Measurements from ENCODE around the gene LRMDA.

LRMDA gene

GRCh38 chr10:76353237-76353851 is 921.9 kb downstream of the LRMDA start:
- H4K20me1 ChIP-seq (ENCODE audit: insufficient read depth, low read length, poor library complexity, severe bottlenecking) = no peaks in the 10 kb centered on the region
- H3K9me3 ChIP-seq (ENCODE audit: insufficient read depth, low read depth, low read length) = no peaks in the 10 kb centered on the region
- no peaks in the 10 kb centered on the region for H3F3A ChIP-seq (ENCODE audit: low read depth)
- no peak overlapping the region for H3K9ac ChIP-seq (ENCODE audit: low read depth, low read length, poor library complexity, severe bottlenecking)
- no peak overlapping the region for H2AFZ ChIP-seq (ENCODE audit: low read length)
- H3K9me2 ChIP-seq (replicated peaks; ENCODE audit: low read depth, low read length) = no peaks in the 10 kb centered on the region
- H3K4me3 ChIP-seq (ENCODE audit: low read length, poor library complexity, severe bottlenecking) = no peak overlapping the region
- no peak overlapping the region for H3K4me2 ChIP-seq (ENCODE audit: low read depth, low read length, poor library complexity, severe bottlenecking)
- TF ChIP-seq EZH2phosphoT487 (IDR thresholded peaks at IDR 0.05; ENCODE audit: borderline replicate concordance) = no peak
- TF ChIP-seq CTCF (conservative IDR thresholded peaks at IDR 0.05; ENCODE audit: low read length) = no peak
- H3K79me2 ChIP-seq (ENCODE audit: insufficient read depth, low read length) = no peaks in the 10 kb centered on the region
- H3K4me1 ChIP-seq (ENCODE audit: insufficient read depth, low read length, poor library complexity, severe bottlenecking) = no peaks in the 10 kb centered on the region
- no peaks in the 10 kb centered on the region for H3K36me3 ChIP-seq (ENCODE audit: insufficient read depth, low read length)
- H3K27me3 ChIP-seq (ENCODE audit: insufficient read depth, low read length, poor library complexity, severe bottlenecking) = no peaks in the 10 kb centered on the region

- H4K20me1 ChIP-seq (ENCODE audit: insufficient read depth, low read length, poor library complexity, severe bottlenecking) = no peaks in the 10 kb centered on the region
- no peak overlapping the region for H3K4me3 ChIP-seq (ENCODE audit: low read length, poor library complexity, severe bottlenecking)
- H3K36me3 ChIP-seq (ENCODE audit: insufficient read depth, low read length) = no peaks in the 10 kb centered on the region
- TF ChIP-seq EZH2phosphoT487 (IDR thresholded peaks at IDR 0.05; ENCODE audit: borderline replicate concordance) = no peak
- TF ChIP-seq CTCF (conservative IDR thresholded peaks at IDR 0.05; ENCODE audit: low read length) = no peak
- no peaks in the 10 kb centered on the region for H3K79me2 ChIP-seq (ENCODE audit: insufficient read depth, low read length)
- H3F3A ChIP-seq (ENCODE audit: low read depth) = no peaks in the 10 kb centered on the region
- H3K9me3 ChIP-seq (ENCODE audit: insufficient read depth, low read depth, low read length) = no peaks in the 10 kb centered on the region
- no peak overlapping the region for H2AFZ ChIP-seq (ENCODE audit: low read length)
- H3K4me1 ChIP-seq (ENCODE audit: insufficient read depth, low read length, poor library complexity, severe bottlenecking) = no peaks in the 10 kb centered on the region
- no peaks in the 10 kb centered on the region for H3K9me2 ChIP-seq (replicated peaks; ENCODE audit: low read depth, low read length)
- H3K27me3 ChIP-seq (ENCODE audit: insufficient read depth, low read length, poor library complexity, severe bottlenecking) = no peaks in the 10 kb centered on the region
- H3K9ac ChIP-seq (ENCODE audit: low read depth, low read length, poor library complexity, severe bottlenecking) = no peak overlapping the region
- no peak overlapping the region for H3K4me2 ChIP-seq (ENCODE audit: low read depth, low read length, poor library complexity, severe bottlenecking)
Observed at GRCh38 chr10:76354212-76354738, 922.9 kb downstream of the LRMDA start.

- Histone ChIP-seq H3K4me1 (ENCODE audit: insufficient read depth, low read length, poor library complexity, severe bottlenecking) (no peaks in the 10 kb centered on the region), H3K9me3 (ENCODE audit: insufficient read depth, low read depth, low read length) (no peaks in the 10 kb centered on the region), H3K9me2 (replicated peaks; ENCODE audit: low read depth, low read length) (no peaks in the 10 kb centered on the region), H3K9ac (ENCODE audit: low read depth, low read length, poor library complexity, severe bottlenecking) (no peak overlapping the region), H3K79me2 (ENCODE audit: insufficient read depth, low read length) (no peaks in the 10 kb centered on the region), H3K4me3 (ENCODE audit: low read length, poor library complexity, severe bottlenecking) (no peak overlapping the region), H3K36me3 (ENCODE audit: insufficient read depth, low read length) (no peaks in the 10 kb centered on the region), H3K4me2 (ENCODE audit: low read depth, low read length, poor library complexity, severe bottlenecking) (no peak overlapping the region), H4K20me1 (ENCODE audit: insufficient read depth, low read length, poor library complexity, severe bottlenecking) (no peaks in the 10 kb centered on the region), H2AFZ (ENCODE audit: low read length) (no peak overlapping the region), H3F3A (ENCODE audit: low read depth) (no peaks in the 10 kb centered on the region), H3K27me3 (ENCODE audit: insufficient read depth, low read length, poor library complexity, severe bottlenecking) (no peaks in the 10 kb centered on the region)
- TF ChIP-seq CTCF (conservative IDR thresholded peaks at IDR 0.05; ENCODE audit: low read length) = no peak
- no peak for TF ChIP-seq EZH2phosphoT487 (IDR thresholded peaks at IDR 0.05; ENCODE audit: borderline replicate concordance)
Observed at GRCh38 chr10:76354921-76355320, 923.5 kb downstream of the LRMDA start.

All from Loucy (cell line).